ENCODE measurements around the gene ABCD3. TPM values are rescaled to one million over a fixed set of nuclear protein-coding genes. Genes with fewer than 3 reads are reported as not detected.
"Not testable (repeated sequence)": the region's sequence is repeated elsewhere in the genome, so short reads cannot be mapped to it uniquely, and the experiment has no call there.

Gene ABCD3
- total RNA-seq, 2 experiments from 2014 or later: 33.3 to 33.7 TPM

- H3K4me3 Mint-ChIP-seq: no peak overlapping the region
These were observed 136.4 kb downstream of the ABCD3 start for GRCh38 chr1:94554580-94554979.

DNA sequence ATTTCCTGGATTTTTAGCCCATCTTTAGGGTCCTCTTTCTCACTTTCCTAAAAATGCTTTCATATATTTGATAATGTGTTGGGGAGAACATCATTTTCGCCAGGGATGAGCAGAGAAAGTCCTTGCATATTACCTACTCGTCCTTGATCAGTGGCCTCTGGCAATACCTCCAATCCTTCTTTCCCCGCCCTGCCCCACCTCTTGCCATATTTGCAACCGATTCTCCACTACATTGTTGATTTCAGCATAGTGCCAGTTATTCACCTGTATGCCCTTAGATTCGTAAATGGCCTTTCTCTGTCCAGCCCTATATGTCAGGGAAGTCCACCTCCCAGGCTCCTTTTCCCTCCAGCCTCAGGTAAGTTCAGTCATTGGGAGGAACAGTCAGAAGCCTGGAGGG lies 136.9 kb downstream of the ABCD3 start:
- H3K36me3 Mint-ChIP-seq: no peaks in the 10 kb centered on the region

More at GRCh38 chr1:94554580-94554979, 136.4 kb downstream of the ABCD3 start:
- H3K27me3 Mint-ChIP-seq: peaks cover 5% of the 10 kb centered on the region
- no peaks in the 10 kb centered on the region for H3K36me3 Mint-ChIP-seq
- H3K27ac Mint-ChIP-seq: no peak overlapping the region
- no peaks in the 10 kb centered on the region for H3K9me3 Mint-ChIP-seq
- H3K4me1 Mint-ChIP-seq: no peaks in the 10 kb centered on the region
- DNase-seq: no peak

DNA sequence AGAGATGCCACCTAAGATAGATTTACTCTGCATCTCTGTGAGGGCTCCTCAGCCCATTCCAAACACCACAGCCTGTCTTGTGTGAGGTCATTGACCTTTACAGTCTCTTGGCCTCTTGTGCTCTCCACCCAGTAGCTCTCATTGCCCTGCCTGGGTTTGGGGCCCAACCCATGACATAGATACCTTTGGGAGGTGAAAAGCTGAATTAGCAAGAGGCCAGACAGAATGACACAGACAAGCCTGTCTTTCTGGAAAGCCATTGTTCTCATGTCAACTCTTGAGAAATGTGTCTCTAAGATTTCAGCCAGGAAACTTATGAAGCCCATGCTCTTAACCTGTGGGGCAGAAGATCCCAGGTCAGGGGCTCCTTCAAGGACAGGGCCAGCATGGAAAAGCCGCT lies 141.7 kb downstream of the ABCD3 start:
- no peak overlapping the region for H3K27ac Mint-ChIP-seq

More for the DNA sequence above, 136.9 kb downstream of the ABCD3 start:
- no peak overlapping the region for H3K4me3 Mint-ChIP-seq
- peaks cover 5% of the 10 kb centered on the region for H3K27me3 Mint-ChIP-seq
- H3K27ac Mint-ChIP-seq: no peak overlapping the region
- no peak for DNase-seq
- H3K4me1 Mint-ChIP-seq: no peaks in the 10 kb centered on the region
- H3K9me3 Mint-ChIP-seq: no peaks in the 10 kb centered on the region

GRCh38 chr1:94560333-94560732 lies 142.1 kb downstream of the ABCD3 start:
- H3K4me1 Mint-ChIP-seq: no peaks in the 10 kb centered on the region
- DNase-seq: no peak
- no peaks in the 10 kb centered on the region for H3K27me3 Mint-ChIP-seq
- no peaks in the 10 kb centered on the region for H3K9me3 Mint-ChIP-seq
- H3K27ac Mint-ChIP-seq: no peak overlapping the region
- no peak overlapping the region for H3K4me3 Mint-ChIP-seq
- no peaks in the 10 kb centered on the region for H3K36me3 Mint-ChIP-seq

More for the DNA sequence above, 141.7 kb downstream of the ABCD3 start:
- Mint-ChIP-seq H3K27me3 (no peaks in the 10 kb centered on the region), H3K4me3 (no peak overlapping the region), H3K9me3 (no peaks in the 10 kb centered on the region), H3K36me3 (no peaks in the 10 kb centered on the region), H3K4me1 (no peaks in the 10 kb centered on the region)
- no peak for DNase-seq

DNA sequence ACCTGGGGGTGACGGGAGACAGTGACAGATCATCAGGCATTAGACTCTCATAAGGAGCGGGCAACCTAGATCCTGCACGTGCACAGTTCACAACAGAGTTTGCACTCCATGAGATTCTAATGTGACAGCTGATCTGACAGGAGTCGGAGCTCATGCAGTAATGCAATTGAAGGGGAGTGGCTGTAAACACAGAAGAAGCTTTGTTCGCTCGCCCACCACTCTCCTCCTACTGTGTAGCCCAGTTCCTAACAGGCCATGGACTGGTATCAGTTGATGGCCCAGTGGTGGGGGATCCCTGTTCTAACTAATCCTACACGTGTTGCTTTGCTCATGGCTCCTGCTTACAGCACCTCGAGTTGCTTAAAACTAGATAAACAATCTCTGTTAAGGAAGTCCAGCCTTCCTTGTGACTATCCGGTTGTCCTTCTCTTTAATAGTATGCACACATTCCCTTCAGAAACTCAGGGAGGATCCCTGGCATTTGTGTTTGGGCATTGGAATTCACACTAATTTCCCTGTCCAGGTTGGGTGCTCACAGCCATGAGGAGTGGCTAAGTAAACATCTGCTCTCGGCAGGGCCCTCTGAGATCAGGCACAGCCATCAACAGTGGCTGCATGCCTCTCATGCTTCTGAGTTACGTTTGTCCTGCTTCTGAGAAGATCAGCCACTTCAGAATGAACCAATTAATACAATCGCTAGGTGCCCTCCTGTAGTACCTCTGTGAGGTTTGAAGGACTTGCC lies 144.5 kb downstream of the ABCD3 start:
- H3K36me3 Mint-ChIP-seq: no peaks in the 10 kb centered on the region
- H3K27me3 Mint-ChIP-seq: no peaks in the 10 kb centered on the region
- H3K4me1 Mint-ChIP-seq: no peaks in the 10 kb centered on the region
- no peaks in the 10 kb centered on the region for H3K9me3 Mint-ChIP-seq
- no peak for DNase-seq
- no peak overlapping the region for H3K4me3 Mint-ChIP-seq
- no peak overlapping the region for H3K27ac Mint-ChIP-seq

DNA sequence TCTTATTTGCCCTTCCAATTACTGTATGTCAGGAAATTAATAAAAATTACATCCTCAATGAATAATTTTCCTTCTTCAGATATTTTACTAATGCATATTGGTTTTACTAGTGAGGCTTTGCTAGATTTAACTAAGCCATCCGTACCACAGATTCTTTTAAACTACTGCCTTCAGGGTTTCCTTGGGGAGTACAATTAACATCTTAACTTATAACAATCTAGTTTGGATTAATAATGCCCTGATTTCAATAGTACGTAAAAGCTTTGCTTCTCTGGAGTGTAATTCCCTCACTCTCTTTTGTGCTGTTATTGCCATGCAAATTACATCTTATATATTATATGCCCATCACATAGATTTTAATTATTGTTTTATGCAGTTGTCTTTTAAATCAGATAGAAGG lies 147.7 kb downstream of the ABCD3 start:
- H3K4me1 Mint-ChIP-seq: no peaks in the 10 kb centered on the region
- H3K9me3 Mint-ChIP-seq: peaks cover under 1% of the 10 kb centered on the region
- DNase-seq: no peak
- no peaks in the 10 kb centered on the region for H3K36me3 Mint-ChIP-seq
- H3K27ac Mint-ChIP-seq: no peak overlapping the region
- no peaks in the 10 kb centered on the region for H3K27me3 Mint-ChIP-seq
- no peak overlapping the region for H3K4me3 Mint-ChIP-seq

DNA sequence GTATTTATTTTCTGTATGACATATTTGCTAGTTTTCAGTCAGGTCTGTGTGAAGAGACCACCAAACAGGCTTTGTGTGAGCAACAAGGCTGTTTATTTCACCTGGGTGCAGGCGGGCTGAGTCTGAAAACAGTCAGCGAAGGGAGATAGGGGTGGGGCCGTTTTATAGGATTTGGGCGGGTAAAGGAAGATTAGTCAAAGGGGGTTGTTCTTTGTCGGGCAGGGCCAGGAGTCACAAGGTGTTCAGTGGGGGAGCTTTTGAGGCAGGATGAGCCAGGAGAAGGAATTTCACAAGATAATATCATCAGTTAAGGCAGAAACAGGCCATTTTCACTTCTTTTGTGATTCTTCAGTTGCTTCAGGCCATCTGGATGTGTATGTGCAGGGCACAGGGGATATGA lies 148.2 kb downstream of the ABCD3 start:
- H3K27ac Mint-ChIP-seq, H3K4me3 Mint-ChIP-seq, DNase-seq, H3K9me3 Mint-ChIP-seq, H3K36me3 Mint-ChIP-seq, H3K27me3 Mint-ChIP-seq, H3K4me1 Mint-ChIP-seq: not testable (repeated sequence)

- H3K4me3 Mint-ChIP-seq, H3K36me3 Mint-ChIP-seq, H3K27me3 Mint-ChIP-seq, H3K27ac Mint-ChIP-seq, H3K4me1 Mint-ChIP-seq, DNase-seq: not testable (repeated sequence)
- H3K9me3 Mint-ChIP-seq: peaks cover 13% of the 10 kb centered on the region
These were observed 149.9 kb downstream of the ABCD3 start for GRCh38 chr1:94567975-94568607.

Other genes with a start within 250 kb of the ABCD3 start
- gene ARHGAP29, start 180.8 kb upstream of the ABCD3 start, total RNA-seq: not detected
- gene F3, start 123.4 kb downstream of the ABCD3 start, total RNA-seq: under 1 TPM in 1 of 2 experiments, not detected in 1; 0.14 TPM

Measured in activated naive CD8-positive, alpha-beta T cell treated with anti-CD3 and anti-CD28 coated beads for 36 hours (primary cell).